Skeletal muscle satellite cell (primary cell): ENCODE data around the gene RAPGEF4.

Experiments used
- H3K27me3 ChIP-seq: 2 replicates; pipeline ENCODE4 v1.7.0; 2013; ENCODE audit warnings: low read length; ENCODE audit not compliant: control insufficient read depth, insufficient read depth
- H3K36me3 ChIP-seq: 2 replicates; pipeline ENCODE4 v1.7.0; 2013; ENCODE audit warnings: mild to moderate bottlenecking, control low read depth, low read length; ENCODE audit not compliant: insufficient read depth
- H3K4me1 ChIP-seq: 2 replicates; pipeline ENCODE4 v1.7.0; 2013; ENCODE audit warnings: low read length; ENCODE audit not compliant: control insufficient read depth, insufficient read depth
- H3K4me2 ChIP-seq: 2 replicates; pipeline ENCODE4 v1.7.0; 2013; ENCODE audit warnings: mild to moderate bottlenecking, low read length
- H3K4me3 ChIP-seq: 2 replicates; pipeline ENCODE4 v1.7.0; 2013; ENCODE audit warnings: low read length
- H3K9ac ChIP-seq: 2 replicates; pipeline ENCODE4 v1.7.0; 2013; ENCODE audit warnings: mild to moderate bottlenecking, low read depth, low read length, moderate library complexity
- H3K9me3 ChIP-seq: replicated peaks from 2 replicates; pipeline ENCODE4 v1.7.0; 2013; ENCODE audit warnings: mild to moderate bottlenecking, control low read depth, low read length

RAPGEF4 gene

DNA sequence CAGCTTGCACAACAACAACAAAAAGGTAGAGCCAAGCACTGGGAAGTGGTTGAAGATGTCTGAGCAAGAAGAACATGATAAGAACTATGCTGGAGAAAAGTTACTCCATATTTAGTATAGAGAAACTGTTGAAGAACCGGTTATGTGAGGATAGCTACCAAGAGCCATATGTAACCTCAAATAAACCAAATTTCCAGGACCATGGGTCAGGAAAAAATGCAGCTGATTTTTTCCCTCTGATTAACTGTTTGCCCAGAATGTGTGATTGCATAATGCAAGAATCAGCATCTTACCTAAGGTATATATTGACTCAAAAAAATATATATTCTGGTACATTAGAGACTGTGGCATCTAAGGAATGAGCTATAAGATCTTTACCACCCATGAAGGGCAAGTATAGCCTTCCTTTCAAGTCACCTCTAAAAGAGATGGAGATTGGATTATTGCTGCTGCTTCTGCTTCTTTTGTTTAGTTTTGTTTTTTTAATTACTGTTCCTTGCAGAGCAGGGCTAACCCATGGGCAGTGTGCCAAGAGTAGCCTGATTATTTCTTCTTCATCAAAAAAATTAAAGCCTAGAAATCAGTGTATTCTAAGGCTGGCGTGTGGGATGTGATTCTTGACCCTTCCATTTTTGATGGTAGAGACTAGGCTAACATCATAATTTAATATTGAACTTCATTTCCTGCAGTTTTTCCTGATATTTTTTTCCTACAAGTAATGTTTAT is 263.1 kb downstream of the RAPGEF4 start:
- no peaks in the 10 kb centered on the region for H3K9me3 ChIP-seq
- H3K27me3 ChIP-seq: no peaks in the 10 kb centered on the region
- no peak overlapping the region for H3K4me3 ChIP-seq
- H3K4me1 ChIP-seq: peaks cover 8% of the 10 kb centered on the region
- no peak overlapping the region for H3K9ac ChIP-seq
- no peak overlapping the region for H3K4me2 ChIP-seq
- no peaks in the 10 kb centered on the region for H3K36me3 ChIP-seq

DNA sequence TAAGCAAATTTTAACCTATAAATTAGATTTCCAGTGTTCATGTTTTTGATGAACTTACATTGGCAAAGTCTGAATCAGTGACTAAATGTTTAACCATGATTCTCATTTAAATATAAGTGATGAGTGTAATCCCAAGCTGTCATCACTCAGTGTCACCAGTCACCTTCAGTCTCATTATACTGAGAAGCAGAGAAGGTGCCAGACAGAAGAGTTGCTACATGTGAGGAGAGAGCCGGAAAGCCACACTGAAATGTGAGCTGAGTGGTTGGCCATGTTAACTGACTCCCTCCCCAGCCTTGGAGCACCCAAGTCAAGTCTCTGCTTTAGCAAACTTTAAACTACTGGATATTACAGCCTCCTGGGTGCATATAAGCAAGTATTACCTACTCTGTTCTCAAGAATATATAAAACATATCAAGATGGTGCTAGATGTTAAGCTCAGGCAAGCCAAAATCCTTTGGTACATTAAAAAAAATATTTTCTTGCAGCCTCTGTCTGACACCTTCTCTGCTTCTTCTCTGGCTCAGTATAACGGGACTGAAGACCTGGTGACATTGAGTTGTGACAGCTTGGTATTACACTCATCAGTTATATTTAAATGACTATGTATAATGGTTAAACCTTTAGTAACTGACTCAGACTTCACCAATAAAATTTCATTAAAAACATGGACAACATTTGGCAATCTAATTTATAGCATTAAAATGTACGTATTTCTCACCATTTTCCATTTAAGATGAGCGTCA is 264.2 kb downstream of the RAPGEF4 start:
- Histone ChIP-seq H3K9ac (no peak overlapping the region), H3K36me3 (no peaks in the 10 kb centered on the region)

DNA sequence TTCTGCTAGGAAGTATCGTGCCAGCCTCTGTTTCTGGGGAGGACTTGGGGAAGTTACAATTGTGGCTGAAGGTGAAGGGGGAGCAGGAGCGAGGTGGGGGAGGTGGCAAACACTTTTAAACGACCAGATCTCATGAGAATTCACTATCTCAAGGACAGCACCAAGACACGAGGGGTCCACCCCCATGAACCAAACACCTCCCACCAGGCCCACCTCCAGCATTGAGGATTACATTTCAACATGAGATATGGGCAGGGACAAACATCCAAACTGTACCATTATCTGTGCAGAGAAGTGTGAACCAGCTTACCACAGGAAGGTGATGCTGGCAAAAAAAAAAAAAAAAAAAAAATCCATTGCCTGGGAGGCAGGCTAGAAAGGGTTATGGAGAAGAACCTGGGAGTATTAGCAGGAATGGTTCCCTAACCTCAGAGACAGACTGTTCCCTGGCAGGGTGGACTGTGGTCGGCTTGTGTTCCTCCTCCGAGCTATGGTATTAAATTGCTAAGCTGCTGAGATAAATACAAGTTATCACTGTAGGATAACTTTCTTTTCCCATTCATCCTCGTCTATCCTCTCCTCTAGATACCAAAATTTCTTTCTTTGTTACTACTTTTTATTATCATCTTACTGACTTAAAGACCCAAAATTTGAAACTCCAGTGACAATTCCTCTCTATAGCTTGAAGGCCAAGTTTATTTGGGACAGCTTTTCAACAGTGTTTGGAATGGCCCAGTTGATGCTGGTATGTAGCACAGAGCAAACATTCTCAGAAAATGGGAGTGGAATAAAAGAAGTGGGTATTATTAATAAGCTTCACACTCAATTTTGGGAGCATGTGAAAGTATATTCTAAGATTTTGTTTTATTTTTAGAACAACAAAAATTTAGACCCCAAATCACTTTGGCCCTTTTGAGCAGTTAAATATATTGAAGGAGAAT is 266.3 kb downstream of the RAPGEF4 start:
- H3K27me3 ChIP-seq: no peaks in the 10 kb centered on the region
- H3K4me2 ChIP-seq: no peak overlapping the region
- no peak overlapping the region for H3K4me3 ChIP-seq
- H3K9ac ChIP-seq: no peak overlapping the region
- no peaks in the 10 kb centered on the region for H3K36me3 ChIP-seq
- H3K4me1 ChIP-seq: no peaks in the 10 kb centered on the region
- H3K9me3 ChIP-seq: no peaks in the 10 kb centered on the region

More for the DNA sequence above, 264.2 kb downstream of the RAPGEF4 start:
- peaks cover 8% of the 10 kb centered on the region for H3K4me1 ChIP-seq
- no peak overlapping the region for H3K4me3 ChIP-seq
- H3K9me3 ChIP-seq: no peaks in the 10 kb centered on the region
- no peak overlapping the region for H3K4me2 ChIP-seq
- no peaks in the 10 kb centered on the region for H3K27me3 ChIP-seq

DNA sequence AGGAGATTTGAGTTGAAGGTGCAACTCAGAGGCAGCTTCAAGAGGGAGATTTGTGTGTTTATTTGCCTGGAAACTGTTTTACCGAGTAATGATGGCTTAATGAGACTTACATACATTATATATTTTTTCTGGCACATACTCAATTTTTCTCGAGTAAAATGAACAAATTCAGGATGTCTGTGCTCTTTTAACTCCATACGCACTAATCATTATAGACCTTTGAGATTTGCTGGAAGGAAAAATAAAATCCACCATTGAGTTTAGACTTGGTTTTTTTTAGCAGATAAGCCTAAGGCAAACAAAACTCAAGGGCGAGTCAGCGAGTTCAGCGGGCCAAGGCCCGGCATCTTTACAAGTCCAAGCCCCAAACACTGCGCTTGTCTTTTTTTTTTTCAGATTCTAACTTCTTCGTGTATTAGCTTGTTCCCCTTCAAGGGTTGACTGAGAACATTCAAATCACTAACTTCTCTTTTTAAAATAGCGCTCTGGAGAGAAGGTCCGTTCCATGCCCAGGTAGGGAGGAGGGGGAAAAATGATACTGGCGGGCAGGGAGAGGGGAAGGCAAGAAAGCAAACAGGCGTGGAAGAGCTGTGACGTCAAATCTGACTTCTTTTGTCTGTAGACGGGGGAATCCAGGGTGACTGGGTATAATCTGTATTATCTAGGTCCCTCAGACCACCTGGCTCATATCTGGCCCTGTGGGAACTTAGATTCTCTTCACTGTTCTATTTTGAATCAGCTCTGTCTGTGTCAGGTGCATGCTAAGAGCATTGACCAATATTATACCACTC is 267.3 kb downstream of the RAPGEF4 start:
- Histone ChIP-seq H3K36me3 (no peaks in the 10 kb centered on the region), H3K27me3 (no peaks in the 10 kb centered on the region), H3K9me3 (no peaks in the 10 kb centered on the region), H3K4me1 (no peaks in the 10 kb centered on the region), H3K4me2 (no peak overlapping the region), H3K4me3 (no peak overlapping the region), H3K9ac (no peak overlapping the region)

DNA sequence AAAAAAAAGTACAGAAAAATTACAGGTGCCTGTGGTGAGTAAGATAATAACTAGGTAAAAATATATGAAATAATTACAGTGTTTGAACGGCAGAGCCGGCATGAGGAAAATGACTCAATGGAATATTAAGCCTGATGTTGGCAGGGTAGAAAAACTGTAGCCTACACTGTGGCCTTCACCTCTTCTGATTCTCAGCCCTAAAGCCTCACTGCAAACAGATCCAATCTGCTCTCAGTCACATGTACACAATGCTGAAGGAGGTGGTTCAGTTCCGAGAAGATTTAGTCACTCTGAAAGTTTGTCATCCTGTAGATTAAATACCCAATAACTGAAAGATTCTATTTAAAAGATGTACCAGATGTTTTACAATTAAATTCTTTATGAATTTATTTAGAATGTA is 273.1 kb downstream of the RAPGEF4 start:
- no peaks in the 10 kb centered on the region for H3K36me3 ChIP-seq
- no peak overlapping the region for H3K4me2 ChIP-seq
- H3K9ac ChIP-seq: no peak overlapping the region
- no peaks in the 10 kb centered on the region for H3K9me3 ChIP-seq
- H3K4me1 ChIP-seq: no peaks in the 10 kb centered on the region
- H3K4me3 ChIP-seq: no peak overlapping the region
- H3K27me3 ChIP-seq: peaks cover 2% of the 10 kb centered on the region

DNA sequence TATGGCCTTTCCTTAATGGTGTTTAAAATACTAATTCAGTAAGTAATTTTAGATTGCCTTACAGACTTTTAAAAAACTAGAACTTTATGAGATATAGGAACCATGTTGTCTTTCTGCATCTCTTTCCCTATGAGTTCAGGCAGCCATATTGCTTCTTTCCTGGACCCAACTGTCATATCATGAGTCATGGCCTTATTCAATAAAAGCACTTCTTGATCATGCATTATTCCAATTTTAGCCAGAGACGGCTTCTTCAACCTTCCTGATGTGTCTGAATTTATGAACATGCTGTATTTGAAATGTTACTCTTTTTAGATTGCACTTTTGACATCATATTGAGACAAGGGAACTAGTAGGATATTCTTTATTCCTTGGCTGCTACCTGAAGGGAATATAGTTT is 274.6 kb downstream of the RAPGEF4 start:
- Histone ChIP-seq H3K36me3 (no peaks in the 10 kb centered on the region), H3K9me3 (no peaks in the 10 kb centered on the region), H3K4me3 (no peak overlapping the region), H3K4me2 (no peak overlapping the region), H3K4me1 (no peaks in the 10 kb centered on the region), H3K27me3 (peaks cover 9% of the 10 kb centered on the region), H3K9ac (no peak overlapping the region)

DNA sequence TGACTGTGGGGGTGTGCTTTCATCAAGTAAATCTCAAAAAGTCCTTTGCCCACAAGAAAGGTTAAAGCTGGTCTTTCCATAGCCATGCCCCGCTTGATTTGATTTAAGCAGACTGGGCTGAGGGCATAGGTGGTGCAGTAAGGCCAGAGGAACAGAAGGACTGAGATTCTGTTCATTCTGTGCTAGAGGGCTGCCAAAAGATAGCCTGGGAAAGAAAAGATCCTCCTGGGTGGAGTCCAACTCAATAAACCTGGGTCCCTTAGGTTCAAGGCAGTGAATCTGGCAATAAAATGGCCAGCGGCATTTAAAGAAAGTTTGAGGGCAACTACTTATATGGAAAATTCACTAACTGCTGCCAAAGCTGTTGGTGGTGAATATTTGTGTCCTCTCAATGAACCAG is 280.8 kb downstream of the RAPGEF4 start:
- no peak overlapping the region for H3K4me3 ChIP-seq
- H3K9me3 ChIP-seq: no peaks in the 10 kb centered on the region
- H3K36me3 ChIP-seq: no peaks in the 10 kb centered on the region
- no peak overlapping the region for H3K4me2 ChIP-seq
- no peaks in the 10 kb centered on the region for H3K4me1 ChIP-seq
- H3K9ac ChIP-seq: no peak overlapping the region
- H3K27me3 ChIP-seq: peaks cover 20% of the 10 kb centered on the region

DNA sequence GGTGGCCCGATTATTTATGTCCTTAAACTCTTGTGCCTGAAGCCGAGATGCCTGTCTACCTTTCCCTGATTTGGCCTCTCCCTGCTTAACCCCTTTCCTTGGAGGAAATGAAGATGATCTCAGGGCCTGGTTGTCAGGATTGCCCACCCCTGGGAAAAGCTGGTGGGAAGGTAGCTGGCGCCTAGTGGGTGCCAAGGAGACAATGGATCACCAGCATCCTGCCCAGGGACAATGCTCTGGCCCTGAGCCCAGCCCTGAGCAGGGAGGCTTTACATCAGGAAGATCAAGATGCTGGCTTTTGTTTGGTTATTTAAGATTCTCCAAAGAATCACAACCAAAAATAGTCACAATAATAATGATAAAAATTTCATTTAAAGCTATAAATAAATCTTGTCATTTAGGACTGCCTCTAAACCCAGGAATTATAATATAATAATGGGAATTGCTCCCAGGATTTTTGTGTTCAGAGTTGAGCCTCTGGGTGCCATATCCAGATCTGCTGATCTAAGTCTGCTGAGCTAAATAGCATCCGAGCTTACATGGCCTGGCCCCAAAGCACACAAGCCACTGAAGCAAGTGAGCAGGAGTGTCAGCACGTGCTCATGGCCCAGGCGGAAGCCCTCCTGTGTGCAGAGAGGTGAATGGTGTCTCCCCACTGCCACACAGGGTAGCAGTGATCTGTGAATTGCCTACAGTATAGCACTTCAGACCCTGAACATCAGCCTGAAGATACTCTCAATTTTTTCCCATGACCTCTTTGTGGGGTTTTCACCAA is 282.2 kb downstream of the RAPGEF4 start:
- H3K4me3 ChIP-seq: no peak overlapping the region
- no peak overlapping the region for H3K4me2 ChIP-seq
- no peak overlapping the region for H3K9ac ChIP-seq

DNA sequence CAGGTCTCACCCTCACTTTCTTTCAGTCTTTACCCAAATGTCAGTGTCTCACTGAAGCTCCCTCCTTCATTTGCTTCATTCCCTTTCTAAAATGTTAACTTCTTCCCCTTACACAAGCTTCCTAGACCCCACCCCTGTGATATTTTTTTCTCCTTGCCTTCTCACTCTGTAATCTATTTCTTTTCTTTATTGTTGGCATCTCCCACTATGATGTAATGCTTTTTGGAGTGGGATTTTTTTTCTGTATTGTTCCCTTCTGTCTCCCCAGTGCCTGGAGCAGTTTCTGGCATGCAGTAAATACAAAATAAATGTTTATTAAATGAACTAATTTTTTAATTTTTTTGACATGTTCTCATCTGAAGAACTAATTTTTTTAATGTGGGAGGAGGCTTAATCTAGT is 284.1 kb downstream of the RAPGEF4 start:
- H3K27me3 ChIP-seq: peaks cover 22% of the 10 kb centered on the region
- no peaks in the 10 kb centered on the region for H3K4me1 ChIP-seq
- H3K9me3 ChIP-seq: no peaks in the 10 kb centered on the region
- H3K4me2 ChIP-seq: no peak overlapping the region
- H3K4me3 ChIP-seq: no peak overlapping the region
- H3K9ac ChIP-seq: no peak overlapping the region
- H3K36me3 ChIP-seq: no peaks in the 10 kb centered on the region

More for the DNA sequence above, 282.2 kb downstream of the RAPGEF4 start:
- Histone ChIP-seq H3K36me3 (no peaks in the 10 kb centered on the region), H3K4me1 (no peaks in the 10 kb centered on the region), H3K9me3 (no peaks in the 10 kb centered on the region), H3K27me3 (peaks cover 20% of the 10 kb centered on the region)

DNA sequence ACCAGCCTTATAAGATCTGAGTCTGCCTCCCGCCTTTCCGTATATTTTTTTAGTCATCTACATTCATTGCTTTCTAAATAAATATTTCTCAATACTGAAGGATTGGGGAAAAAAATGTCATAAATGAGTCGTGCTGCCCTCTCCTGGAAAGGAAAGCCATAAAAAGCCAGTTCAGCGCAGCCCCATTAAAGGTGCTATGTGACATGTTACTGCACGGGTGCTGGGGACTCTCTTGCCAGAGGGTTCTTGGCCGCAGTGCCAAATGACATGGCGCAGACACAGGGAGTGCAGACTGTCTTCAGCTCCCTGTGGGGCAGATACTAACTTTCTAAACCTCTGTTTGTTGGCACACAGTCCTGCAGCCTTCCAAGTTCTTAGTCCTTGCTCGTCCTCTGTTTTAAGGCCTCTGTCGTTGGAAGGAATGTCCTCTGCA is 286.3 kb downstream of the RAPGEF4 start:
- H3K36me3 ChIP-seq: no peaks in the 10 kb centered on the region
- H3K4me1 ChIP-seq: no peaks in the 10 kb centered on the region
- peaks cover 15% of the 10 kb centered on the region for H3K27me3 ChIP-seq
- H3K9me3 ChIP-seq: no peaks in the 10 kb centered on the region
- no peak overlapping the region for H3K4me3 ChIP-seq
- no peak overlapping the region for H3K9ac ChIP-seq
- H3K4me2 ChIP-seq: no peak overlapping the region
